Measurements from ENCODE around the gene BEND3. TPM values are rescaled to one million over a fixed set of nuclear protein-coding genes. Genes with fewer than 3 reads are reported as not detected.
"Not testable (repeated sequence)": the region's sequence is repeated elsewhere in the genome, so short reads cannot be mapped to it uniquely, and the experiment has no call there.

The BEND3 gene
- total RNA-seq, 1 experiment from 2014 or later: 70.2 TPM

- no peak for DNase-seq
- Mint-ChIP-seq H3K27ac (no peak overlapping the region), H3K36me3 (ENCODE audit: insufficient read depth in 1 of 3, low read depth in 3 of 3) (peaks cover 0 to 9% (median 0%) of the 10 kb centered on the region in 3 experiments; a peak in 1 of 7 replicates), H3K27me3 (ENCODE audit: low read depth) (no peaks in the 10 kb centered on the region), H3K4me1 (peaks cover 8 to 12% of the 10 kb centered on the region in 2 experiments), H3K9me3 (peaks cover under 1 to 3% of the 10 kb centered on the region in 2 experiments; a peak in 2 of 5 replicates), H3K4me3 (no peak overlapping the region)
- Histone ChIP-seq H2BK20ac (ENCODE audit: low read depth, low read length, poor library complexity, severe bottlenecking) (no peak overlapping the region), H3K9ac (ENCODE audit: extremely low read depth, insufficient read length, low read length) (no peak overlapping the region), H3K4ac (ENCODE audit: low read depth, low read length) (no peak overlapping the region), H3K4me1 (ENCODE audit: insufficient read depth, low read length) (no peaks in the 10 kb centered on the region), H3K4me2 (ENCODE audit: insufficient read depth, insufficient read length, low read length) (no peak overlapping the region), H3K23ac (ENCODE audit: insufficient read length, low read depth, low read length) (no peak overlapping the region), H4K91ac (ENCODE audit: insufficient read length, low read depth, low read length) (no peak overlapping the region), H3K18ac (ENCODE audit: insufficient read length, low read depth, low read length) (no peak overlapping the region), H2BK12ac (ENCODE audit: insufficient read length, low read depth, low read length) (no peak overlapping the region), H3K27me3 (ENCODE audit: insufficient read depth, low read length) (no peaks in the 10 kb centered on the region), H4K20me1 (ENCODE audit: control insufficient read depth, insufficient read depth, insufficient read length) (no peaks in the 10 kb centered on the region), H2AFZ (ENCODE audit: low read length) (no peak overlapping the region), H3K79me2 (ENCODE audit: insufficient read depth, low read length) (no peaks in the 10 kb centered on the region), H3K56ac (ENCODE audit: insufficient read length, low read depth, low read length) (no peak overlapping the region), H2AK5ac (ENCODE audit: insufficient read length, low read length) (no peak overlapping the region), H2BK120ac (ENCODE audit: low read depth, low read length, poor library complexity, severe bottlenecking) (no peak overlapping the region), H3K9me3 (ENCODE audit: control insufficient read depth, low read depth, low read length) (no peaks in the 10 kb centered on the region), H4K8ac (replicated peaks; ENCODE audit: insufficient read length, low read depth, low read length) (no peak overlapping the region), H3K79me1 (ENCODE audit: insufficient read depth, low read depth, low read length, poor library complexity, severe bottlenecking) (no peaks in the 10 kb centered on the region), H2BK5ac (ENCODE audit: insufficient read length, low read length) (no peak overlapping the region), H3K27ac (ENCODE audit: insufficient read length, low read depth, low read length) (no peak overlapping the region), H3K23me2 (ENCODE audit: insufficient read length, low read depth, low read length, poor library complexity, severe bottlenecking) (no peaks in the 10 kb centered on the region), H3K14ac (ENCODE audit: insufficient read depth, low read length) (no peak overlapping the region), H4K5ac (ENCODE audit: insufficient read length, low read depth, low read length) (no peak overlapping the region), H2BK15ac (ENCODE audit: low read depth, low read length) (no peak overlapping the region), H3T11ph (ENCODE audit: low read length) (no peak overlapping the region)
- no CpG with 5 or more reads among the region's 3 CpGs for WGBS (ENCODE audit: extremely low coverage, insufficient read length, low lambda C conversion rate)
- no peak for TF ChIP-seq CTCF (conservative IDR thresholded peaks at IDR 0.05)
Observed at GRCh38 chr6:107140581-107140980, 25.3 kb upstream of the BEND3 start.

- H3K79me2 ChIP-seq (ENCODE audit: insufficient read depth, low read length); H2BK15ac ChIP-seq (ENCODE audit: low read depth, low read length); H3K27me3 ChIP-seq (ENCODE audit: insufficient read depth, low read length); H2BK120ac ChIP-seq (ENCODE audit: low read depth, low read length, poor library complexity, severe bottlenecking); H3K23ac ChIP-seq (ENCODE audit: insufficient read length, low read depth, low read length); H3K27ac Mint-ChIP-seq; H2AK5ac ChIP-seq (ENCODE audit: insufficient read length, low read length); H3K79me1 ChIP-seq (ENCODE audit: insufficient read depth, low read depth, low read length, poor library complexity, severe bottlenecking); H3K27me3 Mint-ChIP-seq (ENCODE audit: low read depth); H2BK5ac ChIP-seq (ENCODE audit: insufficient read length, low read length); H3K4ac ChIP-seq (ENCODE audit: low read depth, low read length); H2AFZ ChIP-seq (ENCODE audit: low read length); H3K9me3 Mint-ChIP-seq; DNase-seq; H3K4me1 Mint-ChIP-seq; H4K20me1 ChIP-seq (ENCODE audit: control insufficient read depth, insufficient read depth, insufficient read length); H3K56ac ChIP-seq (ENCODE audit: insufficient read length, low read depth, low read length); H3K9ac ChIP-seq (ENCODE audit: extremely low read depth, insufficient read length, low read length); H3K18ac ChIP-seq (ENCODE audit: insufficient read length, low read depth, low read length); H2BK20ac ChIP-seq (ENCODE audit: low read depth, low read length, poor library complexity, severe bottlenecking); H3T11ph ChIP-seq (ENCODE audit: low read length); H3K27ac ChIP-seq (ENCODE audit: insufficient read length, low read depth, low read length); H4K8ac ChIP-seq (replicated peaks; ENCODE audit: insufficient read length, low read depth, low read length); H3K14ac ChIP-seq (ENCODE audit: insufficient read depth, low read length); H3K4me3 Mint-ChIP-seq; H4K91ac ChIP-seq (ENCODE audit: insufficient read length, low read depth, low read length); H3K4me2 ChIP-seq (ENCODE audit: insufficient read depth, insufficient read length, low read length); H2BK12ac ChIP-seq (ENCODE audit: insufficient read length, low read depth, low read length); H3K9me3 ChIP-seq (ENCODE audit: control insufficient read depth, low read depth, low read length); H4K5ac ChIP-seq (ENCODE audit: insufficient read length, low read depth, low read length); H3K23me2 ChIP-seq (ENCODE audit: insufficient read length, low read depth, low read length, poor library complexity, severe bottlenecking); H3K4me1 ChIP-seq (ENCODE audit: insufficient read depth, low read length): not testable (repeated sequence)
- WGBS (ENCODE audit: extremely low coverage, insufficient read length, low lambda C conversion rate): no CpG with 5 or more reads among the region's 3 CpGs
- H3K36me3 Mint-ChIP-seq (ENCODE audit: insufficient read depth in 1 of 3, low read depth in 3 of 3): peaks cover 0 to 11% (median 0%) of the 10 kb centered on the region in 3 experiments; a peak in 1 of 7 replicates
Observed at GRCh38 chr6:107136324-107136723, 21.0 kb upstream of the BEND3 start.

All from H9 (cell line).